CD4-positive, alpha-beta T cell treated with Interleukin-6 at 100 ng/mL for 8 hours (primary cell): Measurements from ENCODE around the gene NCBP1.
"Not testable (repeated sequence)": the region's sequence is repeated elsewhere in the genome, so short reads cannot be mapped to it uniquely, and the experiment has no call there.

Experiments
- DNase-seq: peaks from one replicate; pipeline ENCODE4 v3.0.0-alpha.2; 2020; ENCODE audit warnings: mixed read lengths, low spot score

NCBP1 gene

GRCh38 chr9:97675655-97676054 is 42.0 kb downstream of the NCBP1 start:
- no peak for DNase-seq

GRCh38 chr9:97682242-97682641 is 48.6 kb downstream of the NCBP1 start:
- DNase-seq, result no peak

- DNase-seq, result no peak
Observed at GRCh38 chr9:97688654-97689053, 55.0 kb downstream of the NCBP1 start.

GRCh38 chr9:97689401-97690180 is 56.0 kb downstream of the NCBP1 start:
- no peak for DNase-seq

- DNase-seq, result no peak
Observed at GRCh38 chr9:97694769-97695168, 61.1 kb downstream of the NCBP1 start.

GRCh38 chr9:97695390-97695789 is 61.8 kb downstream of the NCBP1 start:
- no peak for DNase-seq

- no peak for DNase-seq
Observed at GRCh38 chr9:97695995-97696802, 62.6 kb downstream of the NCBP1 start.

GRCh38 chr9:97696803-97697601 is 63.4 kb downstream of the NCBP1 start, which contains the start of gene XPA:
Gene XPA (minus strand): TSS chr9:97697340. CDS start chr9:97697292, 48 bp downstream.
- peak; percentile 98 for DNase-seq

- no peak for DNase-seq
Observed at GRCh38 chr9:97697837-97698236, 64.2 kb downstream of the NCBP1 start.

GRCh38 chr9:97698865-97699264 is 65.2 kb downstream of the NCBP1 start:
- DNase-seq, result no peak

- not testable (repeated sequence) for DNase-seq
Observed at GRCh38 chr9:97699281-97699680, 65.7 kb downstream of the NCBP1 start.

- not testable (repeated sequence) for DNase-seq
Observed at GRCh38 chr9:97699824-97700223, 66.2 kb downstream of the NCBP1 start.

- peak; percentile 38 for DNase-seq
Observed at GRCh38 chr9:97703437-97704344, 70.1 kb downstream of the NCBP1 start.

- no peak for DNase-seq
Observed at GRCh38 chr9:97704345-97704677, 70.7 kb downstream of the NCBP1 start.

GRCh38 chr9:97704851-97705250 is 71.2 kb downstream of the NCBP1 start:
- DNase-seq, result no peak

GRCh38 chr9:97705354-97705950 is 71.8 kb downstream of the NCBP1 start:
- DNase-seq, result no peak

GRCh38 chr9:97706246-97706645 is 72.6 kb downstream of the NCBP1 start:
- no peak for DNase-seq

- DNase-seq, result peak; percentile 66
Observed at GRCh38 chr9:97710356-97711222, 77.0 kb downstream of the NCBP1 start.

GRCh38 chr9:97711223-97711626 is 77.6 kb downstream of the NCBP1 start:
- no peak for DNase-seq

GRCh38 chr9:97714435-97714834 is 80.8 kb downstream of the NCBP1 start:
- peak; percentile 18 for DNase-seq
